GM15510 (cell line): ENCODE results near the gene SMG6.

ENCODE experiments used
- POLR2A ChIP-seq: IDR thresholded peaks from 3 replicates; pipeline ENCODE4 v1.6.1; 2011; ENCODE audit warnings: borderline replicate concordance; ENCODE audit not compliant: insufficient read length; ENCODE audit errors: extremely low read depth

Gene SMG6

DNA sequence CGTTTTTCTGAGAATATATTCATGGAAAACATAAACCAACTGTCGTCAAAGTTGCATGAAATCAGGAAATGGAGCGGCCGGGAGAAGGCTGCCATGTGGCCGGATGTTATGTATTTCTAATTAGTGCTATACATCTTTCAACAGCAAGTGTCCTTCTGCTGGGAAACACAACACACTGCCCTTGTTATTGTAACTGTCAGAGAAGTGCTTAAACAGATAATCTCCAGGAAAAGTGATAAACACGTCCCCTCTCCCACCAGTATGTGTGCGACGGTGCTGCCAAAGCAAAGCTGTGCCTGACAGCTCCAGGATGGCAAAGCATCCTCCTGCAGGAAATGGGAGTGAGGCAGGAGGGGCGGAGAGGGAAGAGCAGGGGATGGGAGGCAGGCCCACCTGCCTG is 111.8 kb downstream of the SMG6 start:
- no peak for TF ChIP-seq POLR2A

DNA sequence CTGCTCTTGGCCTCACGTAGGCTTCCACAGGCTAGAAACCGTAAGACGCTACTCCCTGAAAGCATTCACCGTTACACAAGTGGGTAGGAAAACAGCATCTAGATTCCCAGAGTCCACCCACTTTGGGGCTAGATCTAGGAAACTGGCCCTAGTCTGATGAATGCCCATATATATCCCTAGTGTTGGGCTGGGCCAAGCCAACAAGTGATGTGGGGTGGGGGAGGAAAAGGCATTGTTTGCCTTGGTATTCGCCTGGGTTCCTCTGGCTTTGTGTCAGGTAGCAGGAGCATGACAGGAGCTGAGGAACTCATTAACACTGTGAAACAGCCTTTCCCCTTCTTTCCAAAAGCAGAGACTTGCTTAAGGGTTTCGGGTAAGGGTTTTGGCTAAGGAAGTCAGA is 112.4 kb downstream of the SMG6 start:
- TF ChIP-seq POLR2A = no peak

DNA sequence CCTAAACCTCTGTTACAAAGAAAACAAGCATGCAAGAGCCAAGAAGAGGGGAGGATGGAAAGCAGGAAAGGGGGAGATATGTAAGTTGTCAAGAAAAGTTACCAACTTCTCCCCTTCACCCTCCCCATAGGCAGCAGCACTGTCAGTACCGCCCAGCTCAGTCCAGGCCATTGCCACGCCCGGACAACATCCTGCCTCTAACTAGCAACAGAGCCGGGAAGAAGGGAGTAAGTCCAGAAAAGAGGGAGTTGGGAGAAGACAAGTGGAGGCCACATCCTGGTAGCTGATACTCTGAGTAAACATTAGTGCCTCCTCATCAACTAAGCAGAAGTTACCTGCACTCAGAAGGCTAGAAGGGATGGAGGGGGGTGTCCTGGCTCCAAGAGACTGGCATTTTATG is 113.6 kb downstream of the SMG6 start:
- no peak for TF ChIP-seq POLR2A

DNA sequence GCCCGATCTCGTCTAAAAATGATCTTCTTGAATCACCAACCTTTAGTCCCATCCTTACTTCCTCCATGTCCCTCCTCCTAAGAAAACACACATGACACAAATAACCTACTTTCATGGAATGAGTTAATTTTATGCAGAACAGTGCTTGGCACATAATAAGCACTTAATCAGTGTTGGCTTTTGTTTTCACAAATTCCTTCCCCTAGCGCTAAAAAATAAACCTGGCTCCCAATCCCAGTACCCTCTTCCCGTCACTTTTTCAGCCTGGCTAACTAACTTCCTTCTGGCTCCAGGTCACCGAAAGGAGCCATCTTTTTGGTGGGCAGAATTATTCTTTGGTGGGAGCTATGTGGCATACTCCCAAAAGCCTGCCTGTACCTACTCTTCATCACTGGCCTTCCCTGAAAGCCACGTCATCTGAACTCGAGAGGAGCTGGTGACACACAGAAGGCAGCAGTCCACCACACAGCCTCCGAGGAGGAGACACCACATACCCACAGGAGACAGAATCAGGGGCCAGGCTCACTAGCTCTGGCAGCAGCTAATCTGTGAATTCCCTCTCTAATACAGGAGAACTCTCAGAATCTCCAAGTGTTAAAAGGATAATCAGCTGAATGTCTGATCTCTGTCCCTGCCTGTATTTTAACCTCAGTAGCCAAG is 114.5 kb downstream of the SMG6 start:
- TF ChIP-seq POLR2A = no peak

DNA sequence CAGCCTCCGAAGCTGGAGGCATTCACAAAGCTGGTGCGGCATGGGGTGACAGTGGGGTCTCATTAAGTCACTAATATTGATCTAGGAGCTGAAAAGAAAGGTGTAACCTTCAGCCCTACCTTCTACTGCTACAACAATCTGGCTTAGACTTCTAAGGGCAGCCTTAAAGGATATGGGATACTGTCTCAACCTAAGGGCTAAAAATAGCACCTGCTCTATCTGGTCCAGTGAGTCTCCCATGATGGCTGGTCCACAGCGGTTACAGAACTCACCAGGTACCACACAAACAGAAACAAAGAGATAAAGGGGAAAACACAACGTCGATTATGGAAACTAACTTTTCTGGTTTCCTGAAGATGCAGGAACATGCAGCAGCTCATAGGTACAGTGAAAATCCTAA is 115.8 kb downstream of the SMG6 start:
- TF ChIP-seq POLR2A = no peak

DNA sequence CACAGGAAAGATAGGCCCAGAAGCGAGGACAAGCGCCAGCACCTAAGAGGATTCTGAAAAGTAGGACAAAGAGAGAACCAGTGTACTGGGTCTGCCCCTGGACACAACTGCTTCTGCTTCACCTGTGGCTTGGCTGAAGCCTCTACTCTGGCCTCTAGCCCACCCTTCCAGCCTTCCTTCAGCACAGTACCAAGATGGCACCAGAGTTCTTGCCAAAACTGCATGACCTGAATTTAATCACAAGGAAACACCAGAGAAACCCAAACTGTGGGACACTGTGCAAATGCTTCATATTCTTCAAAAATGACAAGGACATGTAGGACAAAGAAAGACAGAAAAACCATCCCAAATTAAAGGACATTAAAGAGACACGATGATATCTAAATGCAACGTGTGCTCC is 116.6 kb downstream of the SMG6 start:
- TF ChIP-seq POLR2A = no peak

DNA sequence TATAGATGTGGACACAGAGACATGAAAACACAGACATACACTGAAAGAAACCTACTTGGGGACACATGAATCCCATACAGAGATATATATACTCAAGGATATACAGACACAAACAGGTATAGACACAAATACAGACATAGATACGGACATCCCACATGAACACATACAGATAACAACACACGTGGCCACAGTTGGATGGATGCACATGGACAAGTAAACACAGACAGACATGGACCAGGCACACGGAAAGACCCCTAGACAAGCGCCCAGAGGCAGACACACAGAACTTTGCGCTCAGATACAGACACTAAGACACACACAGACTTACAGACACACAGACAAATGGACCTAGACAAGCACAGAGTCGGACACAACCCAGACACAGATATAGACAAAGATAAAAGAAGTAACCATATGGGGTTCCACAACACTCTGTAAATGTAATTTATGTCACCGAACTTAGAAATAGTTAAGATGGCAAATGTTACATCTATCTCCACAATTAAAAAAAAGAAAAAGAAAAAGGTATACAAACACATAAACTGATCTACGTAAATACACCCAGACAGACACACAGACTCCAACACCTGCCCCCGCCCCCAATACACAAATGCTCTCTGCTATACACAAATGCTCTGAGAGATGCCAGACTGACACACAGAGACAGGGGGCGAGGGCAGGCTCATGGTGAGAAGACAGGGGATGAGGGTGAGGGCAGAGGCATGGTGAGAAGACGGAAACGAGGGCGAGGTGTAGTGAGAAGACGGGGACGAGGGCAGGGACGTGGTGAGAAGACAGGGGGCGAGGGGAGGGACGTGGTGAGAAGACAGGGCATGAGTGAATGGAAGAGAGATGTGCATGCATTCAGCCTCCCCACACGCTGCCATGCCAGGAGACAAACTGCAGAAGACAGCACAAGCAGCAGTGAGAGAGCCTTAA is 118.3 kb downstream of the SMG6 start:
- TF ChIP-seq POLR2A = no peak

DNA sequence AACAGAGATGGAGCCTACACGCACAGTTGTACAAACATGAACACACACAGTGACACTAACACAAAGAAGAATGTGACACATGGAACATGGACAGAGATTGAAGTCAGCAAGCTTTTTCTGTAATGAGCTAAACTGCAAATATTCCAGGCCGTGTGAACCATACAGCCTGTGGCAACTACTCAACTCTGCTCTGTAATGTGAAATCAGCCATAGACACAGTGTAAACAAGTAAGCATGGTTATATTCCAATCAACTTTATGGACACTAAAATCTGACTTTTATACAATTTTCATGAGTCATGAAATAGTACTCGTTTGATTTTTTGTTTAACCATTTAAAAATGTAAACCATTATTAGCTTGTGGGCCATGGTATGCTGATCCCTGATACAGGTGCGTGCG is 120.2 kb downstream of the SMG6 start:
- TF ChIP-seq POLR2A = no peak

DNA sequence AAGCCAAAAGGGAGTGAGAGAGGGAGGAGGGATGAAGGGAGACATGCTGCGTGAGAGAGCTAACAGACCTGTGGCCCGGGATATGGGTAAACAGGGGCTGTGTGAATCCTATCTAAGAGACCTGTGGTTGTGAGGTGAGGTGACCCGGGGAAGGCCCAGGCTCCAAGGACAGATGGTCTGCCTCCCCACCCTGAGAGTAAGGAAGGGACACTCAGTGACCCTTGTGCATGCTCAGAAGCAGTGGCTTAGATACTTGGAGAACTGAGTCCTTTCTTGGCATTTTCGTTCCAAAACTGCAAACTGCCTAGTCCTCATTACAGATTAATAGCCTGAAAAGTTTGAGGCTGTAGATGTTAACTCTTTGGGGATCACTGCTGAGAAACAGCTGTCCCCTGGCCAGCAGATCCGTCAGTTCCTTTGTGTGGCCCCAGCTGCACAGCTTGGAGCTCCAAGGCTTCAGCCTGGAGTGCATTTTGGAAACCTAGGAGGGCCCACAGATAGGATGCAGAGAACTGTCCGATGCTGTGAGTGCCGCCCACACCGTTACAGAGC is 121.6 kb downstream of the SMG6 start:
- TF ChIP-seq POLR2A = no peak

DNA sequence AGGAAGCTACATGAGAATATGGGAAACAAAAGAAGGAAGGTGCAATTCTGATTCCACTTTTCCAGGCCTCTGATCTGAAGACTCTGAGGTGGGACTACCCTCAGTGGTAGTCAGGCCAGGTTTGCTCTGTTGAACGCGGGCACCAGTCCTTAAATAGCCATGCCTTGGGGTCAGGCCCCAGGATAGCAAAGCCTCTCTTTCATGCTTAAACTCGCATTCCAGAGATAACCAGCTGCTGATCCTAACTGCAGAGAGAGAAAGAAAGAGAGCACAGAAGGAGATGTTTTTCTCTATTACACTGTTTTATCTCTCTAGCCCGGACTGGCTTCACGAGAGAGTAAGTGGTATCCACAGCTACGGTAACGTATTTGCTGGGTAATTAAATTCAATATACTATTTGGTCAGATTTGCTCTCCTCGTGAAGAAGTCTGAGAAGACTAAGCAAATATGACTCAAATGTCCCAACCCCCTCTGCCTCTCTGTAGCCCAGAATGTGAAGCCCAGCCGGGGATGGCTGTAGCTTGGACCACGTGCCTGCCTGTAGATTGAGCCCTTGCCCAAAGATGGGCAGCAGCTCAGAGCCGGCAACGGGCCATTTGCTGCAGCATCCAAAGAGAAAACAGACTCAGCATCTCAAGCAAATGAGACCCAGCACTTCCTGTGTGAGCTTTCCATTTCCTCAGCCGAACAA is 122.2 kb downstream of the SMG6 start:
- TF ChIP-seq POLR2A = no peak

DNA sequence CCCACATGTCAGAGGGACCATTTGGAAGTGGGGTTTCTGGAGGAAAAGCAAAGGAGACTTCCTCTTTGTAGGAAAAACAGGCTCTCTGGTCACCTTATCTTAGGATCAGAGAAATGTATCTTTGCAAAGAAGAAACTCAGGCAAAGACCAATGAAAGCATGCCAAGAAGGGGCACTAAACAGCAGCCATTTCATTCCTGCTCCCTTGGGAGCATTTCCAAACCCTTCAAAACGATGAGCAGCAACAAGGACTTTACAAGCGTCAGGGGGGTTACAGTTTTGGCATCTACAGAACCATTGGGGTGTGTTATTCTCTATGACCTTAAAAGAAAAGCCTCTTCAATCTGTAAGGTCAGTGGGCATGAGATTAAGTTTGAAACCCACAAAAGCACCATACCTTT is 122.8 kb downstream of the SMG6 start:
- no peak for TF ChIP-seq POLR2A

DNA sequence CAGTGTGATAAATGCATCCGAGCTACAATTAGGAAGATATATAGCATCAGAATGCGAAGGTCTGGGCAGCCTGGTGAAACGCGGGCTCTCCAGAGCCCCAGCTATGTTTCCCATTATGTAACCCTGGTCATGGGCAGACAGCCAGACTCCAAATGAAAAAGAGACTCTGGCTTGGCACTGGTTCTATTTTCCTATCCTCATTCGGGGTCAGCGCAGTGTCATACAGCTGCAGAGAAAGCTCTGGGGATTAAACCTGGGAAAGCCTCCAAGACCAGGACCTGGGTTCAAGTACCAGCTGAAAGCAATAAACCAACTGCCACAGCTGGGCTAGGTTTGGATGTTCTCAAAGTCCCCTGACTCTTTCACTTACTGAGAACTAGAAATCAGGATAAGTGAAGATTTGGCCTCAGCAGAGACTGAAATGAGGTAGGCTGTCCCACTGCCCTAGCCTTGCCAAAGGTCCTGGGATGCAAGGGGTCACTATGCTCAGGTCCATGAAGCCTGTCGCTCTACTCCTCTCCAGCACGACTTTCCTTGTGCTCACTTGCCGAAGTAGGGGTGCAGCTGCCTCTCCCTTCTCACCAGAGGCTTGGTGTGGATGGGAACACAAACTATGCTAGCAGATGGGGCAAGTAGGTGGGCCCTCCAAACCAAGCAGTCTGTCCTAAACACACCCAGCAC is 123.8 kb downstream of the SMG6 start:
- TF ChIP-seq POLR2A = no peak

DNA sequence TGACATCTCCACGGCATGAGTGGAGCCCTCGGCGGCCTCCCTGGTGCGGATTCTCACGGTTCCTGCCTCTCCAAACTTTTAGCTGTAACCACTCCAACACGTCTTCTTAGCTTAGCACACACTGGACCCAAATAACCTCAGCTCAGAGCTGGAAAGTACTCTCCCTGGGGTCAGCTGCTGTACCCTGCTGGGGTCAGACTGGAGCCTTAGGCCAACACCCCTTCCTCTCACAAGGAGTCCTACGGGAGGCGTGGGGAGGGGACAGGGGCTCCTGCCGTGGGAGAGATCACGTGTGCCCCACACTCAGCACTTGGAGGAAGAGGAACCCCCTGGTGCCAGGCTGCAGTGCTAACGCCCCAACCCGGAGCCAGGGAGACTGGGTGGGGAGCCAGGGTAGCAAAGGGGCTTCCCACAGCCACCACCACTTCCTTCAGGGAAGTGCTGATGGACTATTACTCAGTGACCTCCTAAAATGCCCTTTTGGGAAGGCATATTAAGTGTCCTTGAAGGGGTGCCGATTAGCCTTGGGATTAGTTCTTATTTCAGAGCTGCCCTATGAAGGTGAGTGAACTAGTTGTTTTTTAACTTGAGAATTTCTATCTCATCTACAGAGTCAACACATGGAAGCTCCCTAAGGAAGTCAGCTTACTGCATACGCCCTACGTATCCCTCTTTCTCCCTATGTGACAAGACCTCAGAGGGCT is 124.6 kb downstream of the SMG6 start:
- no peak for TF ChIP-seq POLR2A

DNA sequence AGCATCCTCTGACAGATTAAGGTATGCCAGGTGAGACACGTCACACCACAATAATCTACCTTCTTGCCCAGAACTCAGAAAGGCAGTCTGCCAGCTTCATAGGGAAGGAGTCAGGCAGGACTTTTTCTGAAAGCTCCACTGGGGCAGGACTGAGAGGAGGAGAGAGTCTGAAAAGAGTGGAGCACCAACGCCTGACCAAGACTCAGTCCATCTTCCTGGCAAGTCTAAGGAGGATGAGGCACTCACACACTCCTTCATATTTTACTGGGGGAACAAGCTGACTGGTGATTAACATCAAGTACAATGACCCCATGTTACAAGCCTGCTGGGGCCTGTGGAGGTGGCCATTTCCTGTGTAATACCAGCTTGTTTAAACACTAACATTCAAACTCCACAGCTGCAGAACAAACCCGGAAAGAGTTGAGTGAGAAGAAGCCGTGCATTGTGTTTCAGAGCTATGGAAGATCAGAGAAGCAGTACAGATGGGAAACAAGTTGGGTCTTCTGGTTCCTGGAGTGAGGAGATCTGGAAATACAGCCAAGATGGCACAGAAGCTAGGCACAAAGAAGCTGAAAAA is 126.3 kb downstream of the SMG6 start:
- no peak for TF ChIP-seq POLR2A
